HT-29 (cell line): ENCODE results near the gene METAP1D. TPM values are rescaled to one million over a fixed set of nuclear protein-coding genes. Genes with fewer than 3 reads are reported as not detected.

ENCODE experiments used
- DNase-seq: peaks from one replicate; pipeline ENCODE4 v3.0.0-alpha.2; 2015; ENCODE audit warnings: low spot score
- total RNA-seq: library from RNA; depleted of rRNA; stranded (reverse); fragments of >200 nt; shearing (Covaris generic); gene quantifications from 2 replicates; pipeline ENCODE4 v1.2.3, GENCODE V29; 2014

METAP1D gene
- total RNA-seq, 1 experiment from 2014 or later = 8.5 TPM

DNA sequence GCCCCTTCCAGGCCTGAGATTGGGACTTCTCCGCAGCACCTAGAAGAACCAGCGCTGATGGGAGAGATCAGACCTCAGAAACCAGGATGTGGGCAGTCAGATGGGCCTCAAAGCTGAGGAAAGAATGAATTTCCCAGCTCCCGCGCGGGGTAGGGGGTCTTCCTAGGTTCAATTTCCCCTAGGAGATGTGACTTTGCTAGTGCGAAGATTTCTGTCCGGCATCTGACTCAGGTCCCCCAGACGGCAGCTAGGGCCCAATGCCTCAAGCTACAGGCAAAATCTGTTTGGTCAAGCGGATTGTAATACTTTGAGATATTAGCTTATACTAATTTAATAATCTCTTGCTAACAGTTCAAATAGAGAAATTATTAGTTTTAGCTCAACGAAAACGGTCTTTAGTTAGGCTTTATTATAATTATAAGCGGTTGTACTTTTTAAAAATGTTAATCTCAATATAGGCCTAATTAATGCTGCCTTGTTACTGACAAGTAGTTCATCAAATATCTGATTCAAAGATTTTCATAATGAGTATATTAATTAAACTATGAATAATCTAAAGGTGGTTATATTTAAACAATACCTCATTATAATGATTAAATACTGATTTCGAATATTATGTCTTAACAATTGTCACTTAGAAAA is 91.4 kb downstream of the METAP1D start:
- DNase-seq = no peak

GRCh38 chr2:172091761-172092566 is 92.2 kb downstream of the METAP1D start:
- DNase-seq = no peak

DNA sequence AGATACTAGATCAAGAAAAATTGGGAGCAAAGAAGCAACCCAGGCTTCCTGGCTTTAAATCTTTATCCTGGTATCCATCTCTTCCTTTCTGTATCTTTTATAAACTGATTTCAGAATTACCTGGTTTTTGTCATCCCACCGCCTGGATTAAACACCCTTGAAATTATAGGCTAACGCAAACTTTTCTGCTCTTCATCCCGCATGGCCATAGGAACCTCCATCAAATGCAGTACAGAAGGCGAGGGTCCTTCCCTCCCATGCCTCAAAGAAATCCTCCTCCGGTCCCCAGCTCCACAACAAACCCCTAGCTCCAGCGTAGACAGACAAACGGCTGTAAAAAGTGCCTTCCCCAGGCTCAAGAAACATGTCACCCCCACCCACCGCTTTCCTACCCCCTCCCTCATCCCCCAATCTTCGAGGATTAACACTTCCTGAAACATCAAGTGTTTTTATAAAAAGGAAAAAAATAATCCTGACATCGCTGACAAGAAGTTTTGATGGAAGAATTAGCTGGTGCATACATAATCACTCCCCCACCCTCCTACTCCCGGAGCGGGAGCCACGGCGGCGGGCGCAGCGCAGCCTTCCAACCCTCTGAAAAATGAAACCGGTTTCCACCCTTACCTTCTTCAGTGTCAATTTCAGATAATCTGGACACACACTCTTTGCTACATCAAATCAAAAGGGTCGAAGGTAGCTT is 93.1 kb downstream of the METAP1D start:
- DNase-seq = no peak

DNA sequence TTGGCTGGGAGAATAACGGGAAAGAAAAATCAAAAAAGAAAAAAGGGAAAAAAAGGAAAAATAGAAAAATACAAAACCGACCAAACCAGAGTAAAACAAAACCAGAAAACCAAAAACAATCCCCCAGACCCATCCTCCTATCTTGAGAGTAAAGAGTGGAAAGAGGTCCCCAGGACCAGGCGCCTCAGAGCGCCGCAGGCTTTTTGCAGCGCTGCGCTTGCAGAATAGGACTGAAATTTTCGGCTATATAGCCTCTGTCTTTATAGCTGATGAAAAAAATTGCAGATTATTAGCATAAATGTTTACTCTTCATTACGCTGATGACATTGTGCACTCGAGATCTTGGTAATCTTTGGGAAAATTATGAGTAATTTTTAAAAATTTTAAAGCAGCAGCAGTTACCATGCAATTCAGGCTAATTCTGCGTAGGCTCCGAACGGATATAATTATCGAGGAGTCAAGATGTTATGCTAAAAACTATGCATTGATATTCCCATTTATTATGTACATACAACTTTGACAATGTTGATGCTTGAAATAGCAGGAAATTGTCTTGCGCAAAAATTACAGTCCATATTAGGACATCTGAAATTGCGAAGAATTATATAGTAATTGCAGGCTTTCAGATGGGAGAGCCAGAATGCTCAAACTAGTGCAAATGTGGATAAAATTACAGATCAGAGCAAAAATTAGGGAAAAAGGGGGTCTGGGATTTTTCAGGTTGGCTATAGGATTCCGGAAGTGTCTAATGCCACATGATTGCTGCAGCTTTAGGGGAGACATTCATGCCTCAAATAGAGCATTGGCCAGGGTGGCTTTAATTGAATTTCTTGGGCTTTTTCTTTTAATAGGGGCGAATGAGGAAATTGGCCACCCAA is 93.9 kb downstream of the METAP1D start:
- no peak for DNase-seq

GRCh38 chr2:172094294-172095145 is 94.8 kb downstream of the METAP1D start:
- DNase-seq = no peak

DNA sequence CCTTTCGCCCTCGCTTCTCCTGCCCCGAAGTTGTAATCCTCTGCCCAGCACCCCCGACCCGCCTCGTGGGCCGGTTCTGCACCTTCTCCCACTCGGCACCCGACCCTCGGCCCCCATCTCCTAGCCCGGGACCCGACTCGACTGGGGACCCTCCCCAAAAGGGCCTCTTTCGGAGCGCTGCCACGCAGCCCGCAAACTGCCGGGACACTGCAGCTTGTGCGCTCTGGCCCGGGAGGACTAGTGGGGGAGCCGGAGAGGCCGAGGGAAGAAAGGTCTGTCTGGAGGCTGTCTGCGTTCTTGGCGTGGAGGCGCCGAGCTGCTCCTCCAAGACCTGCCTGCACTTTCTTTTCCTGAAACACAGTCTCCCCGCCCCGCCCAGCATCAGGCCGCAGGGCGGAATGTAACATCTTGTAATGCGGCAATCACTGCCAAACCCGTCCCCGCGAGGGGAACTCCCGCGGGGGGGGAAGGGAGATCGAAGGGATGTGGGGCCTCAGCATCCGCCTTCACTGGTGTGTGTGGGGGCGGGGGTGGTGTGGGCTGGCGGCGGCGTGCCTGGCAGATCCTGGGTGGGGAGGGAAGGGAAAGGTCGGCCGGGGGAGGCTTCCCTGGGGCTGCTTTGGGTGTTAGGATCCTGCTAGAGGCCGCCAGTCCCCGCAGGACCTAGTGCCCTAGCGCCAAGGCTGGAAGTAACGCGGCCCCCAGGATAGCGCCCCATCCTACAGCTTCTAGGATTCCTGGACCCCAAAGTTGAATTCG is 95.6 kb downstream of the METAP1D start:
- peak; percentile 69 for DNase-seq

DNA sequence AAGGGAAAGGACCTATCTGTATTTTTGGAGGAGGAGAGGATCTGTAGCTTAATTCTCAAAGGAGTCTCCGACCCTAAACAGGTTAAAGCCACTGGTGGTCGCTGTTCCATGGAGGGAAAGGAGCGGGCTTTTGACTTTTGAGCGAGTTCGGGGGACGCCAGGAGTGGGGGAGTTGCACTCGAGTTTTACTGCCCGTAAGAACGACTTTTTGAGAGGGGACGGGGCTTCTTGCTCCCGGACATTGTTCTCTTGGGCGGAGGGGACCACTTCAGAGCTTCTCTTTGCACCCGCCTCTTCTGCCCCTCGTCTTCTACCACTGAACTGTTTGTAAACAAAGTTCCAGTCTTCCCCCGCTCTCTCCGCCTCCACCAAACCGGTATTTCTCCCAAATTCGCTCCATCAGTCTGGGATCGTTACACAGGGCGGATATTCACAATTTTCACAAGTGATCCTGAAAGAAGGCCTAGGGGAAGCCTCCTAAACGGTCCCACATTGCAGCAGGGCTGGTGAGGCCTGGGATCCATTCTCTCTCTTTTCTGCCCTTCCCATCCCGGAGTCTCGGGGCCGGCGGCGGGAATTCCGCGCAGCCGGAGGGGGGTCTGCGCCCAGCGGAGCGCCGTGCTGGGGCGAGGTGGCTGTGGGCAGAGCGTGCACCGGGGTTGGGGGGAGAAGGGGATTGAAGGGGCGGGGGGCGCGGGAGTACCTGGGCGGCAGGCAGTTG is 96.3 kb downstream of the METAP1D start:
- DNase-seq = no peak

DNA sequence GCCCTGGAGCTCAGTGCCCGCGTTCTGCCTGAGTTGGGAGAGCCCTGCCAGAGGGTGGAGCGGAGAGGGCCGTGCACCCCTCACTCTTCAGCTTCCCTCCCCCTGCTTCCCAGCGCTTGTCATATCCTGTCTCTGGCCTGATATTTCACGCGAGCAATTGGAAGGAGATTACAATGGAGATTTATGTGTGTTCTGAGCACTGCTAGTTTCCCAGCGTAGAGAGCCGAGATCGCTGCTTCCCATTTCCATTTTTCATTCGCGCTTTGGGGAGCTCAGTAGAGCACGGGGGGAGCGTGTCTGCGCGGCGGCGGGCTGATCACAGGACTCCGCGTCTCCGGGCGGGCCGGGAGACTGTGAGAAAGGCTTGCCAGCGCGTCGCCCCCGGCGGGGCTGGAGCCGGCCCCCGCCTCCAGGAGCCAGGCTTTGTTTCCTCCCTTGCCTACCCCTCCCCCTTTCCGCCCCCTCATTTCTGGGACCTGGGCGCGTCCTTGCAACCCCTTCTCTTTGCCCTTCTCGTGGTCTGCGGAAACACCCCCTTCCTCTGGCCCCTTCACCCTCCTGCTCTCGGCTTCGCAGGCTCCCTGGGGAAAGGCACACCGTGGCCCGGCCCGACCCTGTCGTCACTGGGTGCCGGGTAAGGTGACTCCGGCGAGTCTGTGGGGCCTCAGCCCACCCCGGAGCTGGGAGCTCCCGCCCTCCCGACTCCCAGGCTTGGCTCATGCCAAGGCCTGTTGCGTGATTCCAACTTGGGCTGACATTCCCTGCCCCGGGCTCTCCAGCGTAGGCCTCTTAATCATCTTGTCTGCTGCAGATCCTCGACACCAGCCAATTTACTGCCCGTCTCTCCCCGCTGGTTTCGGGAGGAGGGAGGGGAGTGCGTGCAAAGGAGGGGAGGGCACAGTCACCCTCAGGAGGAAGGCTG is 97.1 kb downstream of the METAP1D start:
- peak; percentile 29 for DNase-seq

GRCh38 chr2:172097557-172098131 is 97.9 kb downstream of the METAP1D start:
- DNase-seq = no peak

- DNase-seq = no peak
Measured at GRCh38 chr2:172098287-172098649, 98.5 kb downstream of the METAP1D start.

GRCh38 chr2:172098650-172099471 is 99.1 kb downstream of the METAP1D start:
- DNase-seq = peak; percentile 60

DNA sequence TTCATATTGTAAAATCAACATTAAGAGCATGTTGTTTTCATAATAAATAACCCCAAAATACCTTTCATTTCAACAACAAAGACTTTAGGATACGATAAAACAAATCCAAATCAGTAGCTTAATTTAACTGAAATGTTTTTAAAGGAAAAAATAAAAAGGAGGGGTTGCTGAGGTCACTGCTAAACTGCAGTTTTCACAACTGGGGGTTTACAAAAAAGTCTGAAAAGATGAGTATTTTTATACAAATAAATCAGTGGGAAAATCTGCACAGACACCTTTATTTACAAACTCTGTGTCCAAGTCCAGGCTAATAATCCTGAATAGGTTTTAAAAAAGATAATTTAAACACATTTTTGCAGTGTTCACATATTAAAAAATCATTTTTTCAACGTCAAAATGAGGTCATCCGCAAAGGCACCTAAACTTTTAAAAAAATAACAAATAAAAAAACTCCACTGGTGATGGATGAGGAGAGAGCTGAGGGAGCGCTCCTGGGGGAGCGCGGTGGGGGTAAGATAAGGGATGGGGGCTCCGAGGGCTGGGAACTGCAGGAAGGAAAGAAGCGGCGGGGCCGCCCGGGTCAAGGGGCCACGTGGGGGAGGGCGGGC is 99.8 kb downstream of the METAP1D start:
- no peak for DNase-seq

GRCh38 chr2:172100080-172100934 is 100.6 kb downstream of the METAP1D start:
- no peak for DNase-seq

- DNase-seq = no peak
Measured at GRCh38 chr2:172100935-172101820, 101.4 kb downstream of the METAP1D start.
